Fibroblast of skin of left quadriceps (primary cell): ENCODE results near the gene TNFRSF12A.
"Not testable (repeated sequence)": the region's sequence is repeated elsewhere in the genome, so short reads cannot be mapped to it uniquely, and the experiment has no call there.

Experiments used
- DNase-seq, 2 experiments: peaks; one replicate each; pipeline ENCODE4 v3.0.0-alpha.2; 2013; ENCODE audit warnings: low read depth in 2 of 2

TNFRSF12A gene

GRCh38 chr16:3049921-3050481 lies 29.8 kb downstream of the TNFRSF12A start:
- no peak for DNase-seq

GRCh38 chr16:3050487-3050886 lies 30.3 kb downstream of the TNFRSF12A start:
- DNase-seq: no peak

GRCh38 chr16:3051009-3051408 lies 30.8 kb downstream of the TNFRSF12A start:
- DNase-seq: no peak

GRCh38 chr16:3051494-3051893 lies 31.3 kb downstream of the TNFRSF12A start:
- DNase-seq: no peak

- DNase-seq: not testable (repeated sequence)
Observed at GRCh38 chr16:3052571-3053329, 32.6 kb downstream of the TNFRSF12A start.

GRCh38 chr16:3053330-3053710 lies 33.2 kb downstream of the TNFRSF12A start:
- DNase-seq: not testable (repeated sequence)

- no peak for DNase-seq
Observed at GRCh38 chr16:3054965-3055733, 35.0 kb downstream of the TNFRSF12A start.

GRCh38 chr16:3055734-3056115 lies 35.6 kb downstream of the TNFRSF12A start:
- DNase-seq: not testable (repeated sequence)

GRCh38 chr16:3056336-3057180 lies 36.4 kb downstream of the TNFRSF12A start:
- no peak for DNase-seq

GRCh38 chr16:3057181-3058138 lies 37.3 kb downstream of the TNFRSF12A start:
- no peak for DNase-seq

GRCh38 chr16:3058139-3059030 lies 38.2 kb downstream of the TNFRSF12A start:
- DNase-seq: no peak

GRCh38 chr16:3059041-3059722 lies 39.0 kb downstream of the TNFRSF12A start:
- DNase-seq: peak; percentile 58 to 67

- no peak for DNase-seq
Observed at GRCh38 chr16:3059723-3060242, 39.6 kb downstream of the TNFRSF12A start.

- no peak for DNase-seq
Observed at GRCh38 chr16:3060339-3061127, 40.4 kb downstream of the TNFRSF12A start.

GRCh38 chr16:3062553-3062952 lies 42.4 kb downstream of the TNFRSF12A start:
- no peak for DNase-seq

- no peak for DNase-seq
Observed at GRCh38 chr16:3063625-3064386, 43.6 kb downstream of the TNFRSF12A start.

GRCh38 chr16:3065069-3065741 lies 45.0 kb downstream of the TNFRSF12A start, which contains the start of gene IL32:
Gene IL32, plus strand, starts transcription at chr16:3065640. Its CDS starts 172 bp downstream, at chr16:3065812.
- peak; percentile 11 to 15 for DNase-seq
